Thyroid gland (tissue), 4 donors: ENCODE results near the gene DUSP22.

Experiments used
- CTCF ChIP-seq, 6 experiments: fragments of 200-600 bp in 3 of 6; fragments of 450-650 bp in 3 of 6; sonication (generic) in 3 of 6; IDR thresholded peaks; one replicate each; pipeline ENCODE4 v1.5.1; 2016 to 2019; ENCODE audit warnings: antibody characterized with exemption in 6 of 6, mild to moderate bottlenecking in 2 of 6, inconsistent platforms in 1 of 6, moderate library complexity in 1 of 6
- POLR2A ChIP-seq, 2 donors: fragments of 450-650 bp; IDR thresholded peaks; one replicate each; pipeline ENCODE4 v1.6.1; 2017; ENCODE audit warnings: antibody characterized with exemption in 2 of 2, mild to moderate bottlenecking in 2 of 2, moderate library complexity in 1 of 2

- TF ChIP-seq CTCF (IDR thresholded peaks at IDR 0.05): no peak
- TF ChIP-seq POLR2A (IDR thresholded peaks at IDR 0.05): no peak
Observed at GRCh38 chr6:363909-364308, 71.6 kb downstream of the DUSP22 start.
